HCT116 (cell line): ENCODE results near the gene JAK1. TPM values are rescaled to one million over a fixed set of nuclear protein-coding genes. Genes with fewer than 3 reads are reported as not detected.

Experiments used
- ATAC-seq: fragments of 200-7000 bp; cut with Tn5 transposase; 2 replicates; pipeline ENCODE4 v1.9.1; 2020; ENCODE audit warnings: mild to moderate bottlenecking, moderate library complexity
- BruUV-seq: library from RNA; stranded (reverse); fragments of 400-500 nt; replicated peaks from 2 replicates; lab custom pipeline; 2021; lab: Mats Ljungman, UMichigan
- CTCF ChIA-PET: fragments of 300-600 bp; sonication (Branson Sonifier 250); formaldehyde crosslinking; loops from one replicate; lab custom pipeline; 2021; ENCODE audit warnings: antibody characterized with exemption; lab: Charles Lee
- POLR2A ChIA-PET: fragments of 300-600, 350-600 bp; sonication (Branson Sonifier 250); formaldehyde crosslinking; loops from one replicate; lab custom pipeline; 2021; ENCODE audit warnings: antibody characterized with exemption; lab: Charles Lee
- RAD21 ChIA-PET, 2 experiments: fragments of 300-600 bp; sonication (Branson Sonifier 250); formaldehyde crosslinking; loops; one replicate each; lab custom pipeline; 2023; ENCODE audit warnings: low total read pairs in 2 of 2; ENCODE audit not compliant: uncharacterized antibody in 2 of 2, unreplicated experiment in 2 of 2, low non-redundant PET in 1 of 2; lab: Charles Lee
- DNase-seq: peaks from one replicate; pipeline ENCODE4 v3.0.0-alpha.2; 2010; ENCODE audit warnings: low read depth, low spot score
- H2AFZ ChIP-seq: fragments of 200-600 bp; shearing (Covaris generic), sonication (generic); 2 replicates; pipeline ENCODE4 v1.6.1; 2017; ENCODE audit warnings: low read depth, mixed run types, mixed read lengths, antibody characterized with exemption, low read length; ENCODE audit not compliant: poor library complexity, severe bottlenecking
- H3K27ac ChIP-seq: 2 replicates; pipeline ENCODE4 v1.5.1; 2012; ENCODE audit warnings: low read depth, low read length
- H3K27me3 ChIP-seq: fragments of 200-600 bp; sonication (generic); 2 replicates; pipeline ENCODE4 v1.6.1; 2016; ENCODE audit warnings: mixed run types, low read length, mixed read lengths; ENCODE audit not compliant: insufficient read depth
- H3K36me3 ChIP-seq, 2 experiments: fragments of 200-500 bp in 1 of 2; fragments of 200-600 bp in 1 of 2; sonication (Bioruptor generic) in 1 of 2; sonication (generic) in 1 of 2; 2 replicates each; pipeline versions ENCODE4 v1.5.1 to v1.6.1; 2014 to 2016; ENCODE audit warnings: low read length in 2 of 2, inconsistent platforms in 1 of 2, mixed read lengths in 1 of 2, mixed run types in 1 of 2; ENCODE audit not compliant: insufficient read depth in 2 of 2, control insufficient read depth in 1 of 2
- H3K4me1 ChIP-seq, 2 experiments: fragments of 200-600 bp in 1 of 2; sonication (generic) in 1 of 2; 2 replicates each; pipeline versions ENCODE4 v1.5.1 to v1.6.1; 2012 to 2017; ENCODE audit warnings: low read length in 2 of 2, inconsistent platforms in 1 of 2, mild to moderate bottlenecking in 1 of 2, mixed read lengths in 1 of 2, mixed run types in 1 of 2, moderate library complexity in 1 of 2; ENCODE audit not compliant: insufficient read depth in 2 of 2, control insufficient read depth in 1 of 2
- H3K4me2 ChIP-seq: fragments of 200-600 bp; sonication (generic); 2 replicates; pipeline ENCODE4 v1.6.1; 2017; ENCODE audit warnings: mixed run types, low read length, mixed read lengths
- H3K4me3 ChIP-seq, 2 experiments: fragments of 200-600 bp in 1 of 2; sonication (generic) in 1 of 2; replicated peaks in 1 of 2; 2 replicates each; pipeline ENCODE4 v1.5.1; 2011 to 2016; ENCODE audit warnings: low read length in 2 of 2, control low read depth in 1 of 2, low read depth in 1 of 2, mild to moderate bottlenecking in 1 of 2, mixed read lengths in 1 of 2, mixed run types in 1 of 2
- H3K79me2 ChIP-seq: fragments of 200-600 bp; sonication (generic); 2 replicates; pipeline ENCODE4 v1.6.1; 2017; ENCODE audit warnings: mild to moderate bottlenecking, mixed run types, low read length, moderate library complexity, mixed read lengths; ENCODE audit not compliant: insufficient read depth
- H3K9ac ChIP-seq: fragments of 200-600 bp; sonication (generic); 2 replicates; pipeline ENCODE4 v1.6.1; 2016; ENCODE audit warnings: low read length, mixed read lengths
- H3K9me2 ChIP-seq: fragments of 200-600 bp; sonication (generic), shearing (Covaris generic); 2 replicates; pipeline ENCODE4 v1.6.1; 2017; ENCODE audit warnings: mixed run types, mild to moderate bottlenecking, moderate library complexity; ENCODE audit not compliant: insufficient read depth
- H3K9me3 ChIP-seq, 2 experiments: fragments of 200-500 bp in 1 of 2; fragments of 200-600 bp in 1 of 2; sonication (Bioruptor generic) in 1 of 2; sonication (generic) in 1 of 2; 2 replicates each; pipeline ENCODE4 v1.6.1; 2014 to 2017; ENCODE audit warnings: low read length in 2 of 2, mixed read lengths in 2 of 2, inconsistent platforms in 1 of 2, low read depth in 1 of 2, mild to moderate bottlenecking in 1 of 2, mixed run types in 1 of 2, moderate library complexity in 1 of 2; ENCODE audit not compliant: control insufficient read depth in 1 of 2, insufficient read depth in 1 of 2
- H4K20me1 ChIP-seq: fragments of 200-600 bp; sonication (generic), shearing (Covaris generic); 2 replicates; pipeline ENCODE4 v1.6.1; 2017; ENCODE audit warnings: mixed run types, mild to moderate bottlenecking, moderate library complexity; ENCODE audit not compliant: insufficient read depth
- CBX3 ChIP-seq: IDR thresholded peaks from 2 replicates; pipeline ENCODE4 v1.6.1; 2012; ENCODE audit warnings: low read depth
- EGR1 ChIP-seq: IDR thresholded peaks from 2 replicates; pipeline ENCODE4 v1.6.1; 2012; ENCODE audit warnings: low read depth
- ELF1 ChIP-seq: IDR thresholded peaks from 2 replicates; pipeline ENCODE4 v1.6.1; 2012; ENCODE audit warnings: low read depth, borderline replicate concordance
- EZH2 ChIP-seq: fragments of 200-600 bp; sonication (generic); IDR thresholded peaks from 2 replicates; pipeline ENCODE4 v1.6.1; 2017; ENCODE audit warnings: antibody characterized with exemption, mixed run types
- EZH2phosphoT487 ChIP-seq: fragments of 200-600 bp; IDR thresholded peaks from 2 replicates; pipeline ENCODE4 v1.6.1; 2018; ENCODE audit warnings: antibody characterized with exemption, borderline replicate concordance
- FOSL1 ChIP-seq: IDR thresholded peaks from 2 replicates; pipeline ENCODE4 v1.6.1; 2012; ENCODE audit warnings: low read depth
- JUND ChIP-seq: IDR thresholded peaks from 2 replicates; pipeline ENCODE4 v1.6.1; 2012
- RAD21 ChIP-seq: IDR thresholded peaks from 2 replicates; pipeline ENCODE4 v1.6.1; 2012; ENCODE audit warnings: low read depth, mild to moderate bottlenecking
- SP1 ChIP-seq: IDR thresholded peaks from 2 replicates; pipeline ENCODE4 v1.6.1; 2012; ENCODE audit warnings: low read depth
- SRF ChIP-seq: IDR thresholded peaks from 2 replicates; pipeline ENCODE4 v1.6.1; 2012; ENCODE audit warnings: low read depth
- TCF7L2 ChIP-seq: IDR thresholded peaks from 2 replicates; pipeline ENCODE4 v1.7.0; 2011; ENCODE audit warnings: borderline replicate concordance, inconsistent platforms; ENCODE audit not compliant: insufficient read depth, insufficient read length; ENCODE audit errors: extremely low read depth
- YY1 ChIP-seq: IDR thresholded peaks from 2 replicates; pipeline ENCODE4 v1.6.1; 2011; ENCODE audit warnings: low read length, low read depth, moderate library complexity, mild to moderate bottlenecking; ENCODE audit not compliant: insufficient replicate concordance; ENCODE audit errors: extremely low read depth
- ZFX ChIP-seq: fragments of 450-650 bp; IDR thresholded peaks from 2 replicates; pipeline ENCODE4 v1.6.1; 2017
- intact Hi-C: fragments of 100-400 bp; cut with micrococcal nuclease; formaldehyde crosslinking; loops from 2 replicates; pipeline ENCODE4 v1.10.0; 2022
- total RNA-seq: library from RNA; stranded (reverse); gene quantifications from one replicate; pipeline ENCODE4 v1.2.1, GENCODE V29; 2021; ENCODE audit not compliant: unreplicated experiment
- TF ChIP-seq, protein P1 (sequence below), 3 experiments: fragments of 200-600 bp in 1 of 3; sonication (generic) in 1 of 3; IDR thresholded peaks in 2 of 3; conservative IDR thresholded peaks in 1 of 3; 2 replicates each; pipeline ENCODE4 v1.5.1; 2012 to 2017; ENCODE audit warnings: low read depth in 2 of 3, low read length in 2 of 3, antibody characterized with exemption in 1 of 3, borderline replicate concordance in 1 of 3, control low read depth in 1 of 3, mild to moderate bottlenecking in 1 of 3, mixed read lengths in 1 of 3, mixed run types in 1 of 3, moderate library complexity in 1 of 3; ENCODE audit not compliant: insufficient read depth in 1 of 3
- TF ChIP-seq, protein P2 (sequence below): IDR thresholded peaks from 2 replicates; pipeline ENCODE4 v1.6.1; 2012
- TF ChIP-seq, protein P3 (sequence below): IDR thresholded peaks from 2 replicates; pipeline ENCODE4 v1.6.1; 2011; ENCODE audit warnings: mild to moderate bottlenecking, low read length, moderate library complexity; ENCODE audit not compliant: insufficient replicate concordance; ENCODE audit errors: extremely low read depth
- TF ChIP-seq, protein P4 (sequence below): IDR thresholded peaks from 2 replicates; pipeline ENCODE4 v1.6.1; 2012

Gene JAK1
- total RNA-seq, 1 experiment from 2014 or later, result 53.2 TPM

DNA sequence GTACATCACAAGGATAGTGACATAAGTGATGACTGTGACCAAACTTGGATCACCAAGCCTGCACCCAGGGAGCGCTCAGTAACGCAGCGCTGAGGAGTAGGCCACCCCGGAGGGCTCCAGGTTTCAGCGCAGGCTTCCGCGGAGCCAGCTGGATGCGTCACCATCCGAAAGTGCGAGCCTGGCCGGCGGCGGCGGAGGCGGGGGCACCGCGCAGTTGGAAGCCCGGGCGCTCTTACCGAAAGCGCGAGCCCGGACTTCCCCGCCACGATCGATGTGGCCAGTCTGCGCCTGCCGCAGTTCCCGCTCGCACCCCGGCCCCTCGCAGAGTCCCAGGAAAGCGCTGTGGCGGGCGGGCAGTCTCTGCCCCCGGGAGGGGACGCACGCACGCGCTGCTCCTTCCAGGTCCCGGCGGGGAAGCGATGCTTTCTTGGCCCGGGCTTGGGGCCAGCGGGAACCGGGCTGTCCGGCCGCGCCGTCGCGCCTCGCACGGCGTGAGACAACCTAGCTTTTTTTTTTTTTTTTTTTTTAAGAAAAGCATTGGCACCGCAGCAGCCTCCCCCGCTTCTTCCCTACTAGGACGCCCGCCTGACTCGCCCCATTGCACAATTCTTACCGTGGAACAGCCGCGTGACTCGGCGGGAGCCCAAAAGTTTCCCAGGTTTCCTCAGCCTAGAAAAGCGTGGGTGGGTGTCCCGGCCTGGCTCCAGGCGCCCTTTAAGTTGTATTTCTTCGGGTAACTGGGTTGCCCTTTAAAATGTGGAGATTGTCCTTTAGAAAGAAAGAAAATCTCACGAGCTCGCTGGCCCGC is 36.4 kb upstream of the JAK1 start (continued):
- TF ChIP-seq, protein P1, sequence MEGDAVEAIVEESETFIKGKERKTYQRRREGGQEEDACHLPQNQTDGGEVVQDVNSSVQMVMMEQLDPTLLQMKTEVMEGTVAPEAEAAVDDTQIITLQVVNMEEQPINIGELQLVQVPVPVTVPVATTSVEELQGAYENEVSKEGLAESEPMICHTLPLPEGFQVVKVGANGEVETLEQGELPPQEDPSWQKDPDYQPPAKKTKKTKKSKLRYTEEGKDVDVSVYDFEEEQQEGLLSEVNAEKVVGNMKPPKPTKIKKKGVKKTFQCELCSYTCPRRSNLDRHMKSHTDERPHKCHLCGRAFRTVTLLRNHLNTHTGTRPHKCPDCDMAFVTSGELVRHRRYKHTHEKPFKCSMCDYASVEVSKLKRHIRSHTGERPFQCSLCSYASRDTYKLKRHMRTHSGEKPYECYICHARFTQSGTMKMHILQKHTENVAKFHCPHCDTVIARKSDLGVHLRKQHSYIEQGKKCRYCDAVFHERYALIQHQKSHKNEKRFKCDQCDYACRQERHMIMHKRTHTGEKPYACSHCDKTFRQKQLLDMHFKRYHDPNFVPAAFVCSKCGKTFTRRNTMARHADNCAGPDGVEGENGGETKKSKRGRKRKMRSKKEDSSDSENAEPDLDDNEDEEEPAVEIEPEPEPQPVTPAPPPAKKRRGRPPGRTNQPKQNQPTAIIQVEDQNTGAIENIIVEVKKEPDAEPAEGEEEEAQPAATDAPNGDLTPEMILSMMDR (IDR thresholded peaks at IDR 0.05 in 2 of 3, conservative IDR thresholded peaks at IDR 0.05 in 1 of 3; ENCODE audit: borderline replicate concordance in 1 of 3, insufficient read depth in 1 of 3, low read depth in 2 of 3, low read length in 2 of 3), result no peak

DNA sequence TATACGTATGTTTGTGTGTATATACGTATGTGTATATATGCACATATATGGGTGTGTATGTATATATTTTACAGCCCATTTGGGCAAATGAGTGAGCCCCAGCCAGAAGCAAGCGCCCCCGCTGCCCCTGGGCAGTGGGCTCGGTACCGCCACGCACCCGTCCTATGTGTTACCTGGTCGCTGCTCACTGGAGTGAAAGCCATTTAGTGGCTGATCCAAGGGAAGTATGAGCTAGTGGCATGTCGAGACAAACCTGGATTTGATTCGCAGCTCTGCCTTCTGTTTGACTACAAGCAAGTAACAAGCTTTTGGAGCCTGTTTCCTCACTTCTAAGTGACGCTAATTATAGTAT is 35.8 kb upstream of the JAK1 start:
- ATAC-seq, result no peak; the same call in 1 of the 2 replicates
- CTCF ChIA-PET, result interaction anchor here (1.5 kb wide), 1 partner anchor 19 kb away, joined by 5 read pairs; no protein-coding TSS in a partner anchor
- Histone ChIP-seq H3K27me3 (no peaks in the 10 kb centered on the region), H2AFZ (peak overlapping the region; percentile 98), H3K4me2 (peak overlapping the region; percentile 94), H3K36me3 (no peaks in the 10 kb centered on the region), H3K27ac (peak overlapping the region; percentile 59), H3K4me1 (peaks cover 4 to 18% of the 10 kb centered on the region in 2 experiments; a peak in 3 of 4 replicates), H3K4me3 (peak overlapping the region; percentile 53 to 65), H3K79me2 (no peaks in the 10 kb centered on the region), H3K9me3 (no peaks in the 10 kb centered on the region), H3K9me2 (no peaks in the 10 kb centered on the region), H4K20me1 (no peaks in the 10 kb centered on the region), H3K9ac (peak overlapping the region; percentile 69)
- intact Hi-C loops, result no loop called here
- POLR2A ChIA-PET, result interaction anchor here (1.2 kb wide), 1 partner anchor 9 kb away, joined by 3 read pairs; no protein-coding TSS in a partner anchor
- DNase-seq, result no peak
- BruUV-seq, result no TSS peak
- RAD21 ChIA-PET, result no interaction called here
- TF ChIP-seq RAD21 (no peak), JUND (no peak), CBX3 (no peak), SP1 (no peak), ELF1 (no peak), FOSL1 (no peak), YY1 (no peak), EGR1 (no peak), EZH2 (no peak), SRF (no peak), EZH2phosphoT487 (no peak), TCF7L2 (no peak), ZFX (no peak)
- TF ChIP-seq, protein P2, sequence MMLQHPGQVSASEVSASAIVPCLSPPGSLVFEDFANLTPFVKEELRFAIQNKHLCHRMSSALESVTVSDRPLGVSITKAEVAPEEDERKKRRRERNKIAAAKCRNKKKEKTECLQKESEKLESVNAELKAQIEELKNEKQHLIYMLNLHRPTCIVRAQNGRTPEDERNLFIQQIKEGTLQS, result no peak
- TF ChIP-seq, protein P3, sequence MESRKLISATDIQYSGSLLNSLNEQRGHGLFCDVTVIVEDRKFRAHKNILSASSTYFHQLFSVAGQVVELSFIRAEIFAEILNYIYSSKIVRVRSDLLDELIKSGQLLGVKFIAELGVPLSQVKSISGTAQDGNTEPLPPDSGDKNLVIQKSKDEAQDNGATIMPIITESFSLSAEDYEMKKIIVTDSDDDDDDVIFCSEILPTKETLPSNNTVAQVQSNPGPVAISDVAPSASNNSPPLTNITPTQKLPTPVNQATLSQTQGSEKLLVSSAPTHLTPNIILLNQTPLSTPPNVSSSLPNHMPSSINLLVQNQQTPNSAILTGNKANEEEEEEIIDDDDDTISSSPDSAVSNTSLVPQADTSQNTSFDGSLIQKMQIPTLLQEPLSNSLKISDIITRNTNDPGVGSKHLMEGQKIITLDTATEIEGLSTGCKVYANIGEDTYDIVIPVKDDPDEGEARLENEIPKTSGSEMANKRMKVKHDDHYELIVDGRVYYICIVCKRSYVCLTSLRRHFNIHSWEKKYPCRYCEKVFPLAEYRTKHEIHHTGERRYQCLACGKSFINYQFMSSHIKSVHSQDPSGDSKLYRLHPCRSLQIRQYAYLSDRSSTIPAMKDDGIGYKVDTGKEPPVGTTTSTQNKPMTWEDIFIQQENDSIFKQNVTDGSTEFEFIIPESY, result no peak
- TF ChIP-seq, protein P4, sequence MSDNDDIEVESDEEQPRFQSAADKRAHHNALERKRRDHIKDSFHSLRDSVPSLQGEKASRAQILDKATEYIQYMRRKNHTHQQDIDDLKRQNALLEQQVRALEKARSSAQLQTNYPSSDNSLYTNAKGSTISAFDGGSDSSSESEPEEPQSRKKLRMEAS, result no peak
